HUES64 (cell line): Measurements from ENCODE around the gene PRSS33.
A peak's percentile ranks its signal among the peaks of the same experiment; 100 is the strongest.

Experiments
- H3K27ac ChIP-seq: 2 replicates; pipeline ENCODE4 v1.7.0; 2013; ENCODE audit warnings: low read depth, low read length, inconsistent platforms
- H3K27me3 ChIP-seq: 2 replicates; pipeline ENCODE4 v1.6.1; 2013; ENCODE audit warnings: mild to moderate bottlenecking, low read length; ENCODE audit not compliant: insufficient read depth
- H3K36me3 ChIP-seq: 2 replicates; pipeline ENCODE4 v1.6.1; 2013; ENCODE audit warnings: mild to moderate bottlenecking, low read length; ENCODE audit not compliant: insufficient read depth
- H3K4me1 ChIP-seq: 2 replicates; pipeline ENCODE4 v1.6.1; 2013; ENCODE audit warnings: mild to moderate bottlenecking, low read length, moderate library complexity; ENCODE audit not compliant: insufficient read depth
- H3K4me3 ChIP-seq: 2 replicates; pipeline ENCODE4 v1.5.1; 2013; ENCODE audit warnings: mild to moderate bottlenecking, low read length, moderate library complexity
- H3K9ac ChIP-seq: 2 replicates; pipeline ENCODE4 v1.6.1; 2013; ENCODE audit warnings: mild to moderate bottlenecking, low read depth, low read length
- H3K9me3 ChIP-seq: 2 replicates; pipeline ENCODE4 v1.6.1; 2013; ENCODE audit warnings: low read depth, low read length; ENCODE audit not compliant: insufficient read depth
- WGBS: fragments of 150-250, 120-280 bp; methylation state at CpG from one replicate; pipeline ENCODE4 v1.1.7; 2013; ENCODE audit warnings: missing lambda C conversion rate; 5-methylcytosine and 5-hydroxymethylcytosine counted together

Gene PRSS33

DNA sequence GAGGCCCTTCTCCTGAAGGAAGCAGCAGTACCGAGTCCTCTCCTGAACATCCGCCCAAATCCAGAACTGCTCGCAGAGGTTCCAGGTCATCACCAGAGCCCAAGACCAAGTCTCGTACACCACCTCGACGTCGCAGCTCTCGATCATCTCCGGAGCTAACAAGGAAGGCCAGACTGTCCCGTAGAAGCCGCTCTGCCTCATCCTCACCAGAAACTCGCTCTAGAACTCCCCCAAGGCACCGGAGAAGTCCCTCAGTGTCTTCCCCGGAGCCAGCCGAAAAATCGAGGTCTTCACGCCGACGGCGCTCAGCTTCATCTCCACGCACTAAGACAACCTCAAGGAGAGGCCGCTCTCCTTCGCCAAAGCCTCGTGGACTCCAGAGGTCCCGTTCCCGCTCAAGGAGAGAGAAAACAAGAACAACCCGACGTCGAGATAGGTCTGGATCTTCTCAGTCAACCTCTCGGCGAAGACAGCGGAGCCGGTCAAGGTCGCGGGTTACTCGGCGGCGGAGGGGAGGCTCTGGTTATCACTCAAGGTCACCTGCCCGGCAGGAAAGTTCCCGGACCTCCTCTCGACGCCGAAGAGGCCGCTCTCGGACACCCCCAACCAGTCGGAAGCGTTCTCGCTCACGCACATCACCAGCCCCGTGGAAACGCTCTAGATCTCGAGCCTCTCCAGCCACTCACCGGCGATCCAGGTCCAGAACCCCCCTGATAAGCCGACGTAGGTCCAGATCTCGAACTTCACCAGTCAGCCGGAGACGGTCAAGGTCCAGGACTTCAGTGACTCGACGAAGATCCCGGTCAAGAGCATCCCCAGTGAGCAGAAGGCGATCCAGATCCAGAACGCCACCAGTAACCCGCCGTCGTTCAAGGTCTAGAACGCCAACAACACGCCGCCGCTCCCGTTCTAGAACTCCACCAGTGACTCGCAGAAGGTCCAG is 21.6 kb downstream of the PRSS33 start:
- no peak overlapping the region for H3K27ac ChIP-seq
- peaks cover 41% of the 10 kb centered on the region for H3K9me3 ChIP-seq
- WGBS = 97% methylated on average over 73 of the region's 73 CpGs
- peaks cover 100% of the 10 kb centered on the region for H3K36me3 ChIP-seq
- H3K27me3 ChIP-seq = no peaks in the 10 kb centered on the region
- no peaks in the 10 kb centered on the region for H3K4me1 ChIP-seq
- H3K9ac ChIP-seq = no peak overlapping the region
- H3K4me3 ChIP-seq = no peak overlapping the region

GRCh38 chr16:2764718-2765117 is 22.6 kb downstream of the PRSS33 start:
- H3K9ac ChIP-seq = no peak overlapping the region
- 94% methylated on average over 9 of the region's 9 CpGs for WGBS
- H3K27ac ChIP-seq = no peak overlapping the region
- H3K9me3 ChIP-seq = peaks cover 51% of the 10 kb centered on the region
- no peaks in the 10 kb centered on the region for H3K4me1 ChIP-seq
- H3K4me3 ChIP-seq = no peak overlapping the region
- H3K27me3 ChIP-seq = no peaks in the 10 kb centered on the region
- peaks cover 100% of the 10 kb centered on the region for H3K36me3 ChIP-seq

GRCh38 chr16:2763173-2763572 is 24.2 kb downstream of the PRSS33 start:
- H3K27ac ChIP-seq = no peak overlapping the region
- peaks cover 51% of the 10 kb centered on the region for H3K9me3 ChIP-seq
- no peak overlapping the region for H3K9ac ChIP-seq
- 97% methylated on average over 6 of the region's 6 CpGs for WGBS
- no peaks in the 10 kb centered on the region for H3K4me1 ChIP-seq
- H3K4me3 ChIP-seq = no peak overlapping the region
- peaks cover 100% of the 10 kb centered on the region for H3K36me3 ChIP-seq
- no peaks in the 10 kb centered on the region for H3K27me3 ChIP-seq

DNA sequence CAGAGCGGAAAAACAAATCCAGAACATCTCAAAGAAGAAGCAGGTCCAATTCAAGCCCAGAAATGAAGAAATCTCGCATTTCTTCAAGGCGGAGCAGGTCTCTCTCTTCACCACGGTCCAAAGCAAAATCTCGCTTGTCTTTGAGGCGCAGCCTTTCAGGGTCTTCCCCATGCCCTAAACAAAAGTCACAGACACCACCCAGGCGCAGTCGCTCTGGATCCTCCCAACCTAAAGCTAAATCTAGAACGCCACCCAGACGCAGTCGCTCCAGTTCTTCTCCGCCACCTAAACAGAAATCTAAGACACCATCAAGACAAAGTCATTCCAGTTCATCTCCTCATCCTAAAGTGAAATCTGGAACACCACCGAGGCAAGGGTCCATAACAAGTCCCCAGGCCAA is 24.6 kb downstream of the PRSS33 start:
- H3K36me3 ChIP-seq = peaks cover 100% of the 10 kb centered on the region
- H3K27ac ChIP-seq = no peak overlapping the region
- WGBS = 97% methylated on average over 13 of the region's 13 CpGs
- no peaks in the 10 kb centered on the region for H3K4me1 ChIP-seq
- peaks cover 51% of the 10 kb centered on the region for H3K9me3 ChIP-seq
- no peaks in the 10 kb centered on the region for H3K27me3 ChIP-seq
- no peak overlapping the region for H3K4me3 ChIP-seq
- no peak overlapping the region for H3K9ac ChIP-seq

DNA sequence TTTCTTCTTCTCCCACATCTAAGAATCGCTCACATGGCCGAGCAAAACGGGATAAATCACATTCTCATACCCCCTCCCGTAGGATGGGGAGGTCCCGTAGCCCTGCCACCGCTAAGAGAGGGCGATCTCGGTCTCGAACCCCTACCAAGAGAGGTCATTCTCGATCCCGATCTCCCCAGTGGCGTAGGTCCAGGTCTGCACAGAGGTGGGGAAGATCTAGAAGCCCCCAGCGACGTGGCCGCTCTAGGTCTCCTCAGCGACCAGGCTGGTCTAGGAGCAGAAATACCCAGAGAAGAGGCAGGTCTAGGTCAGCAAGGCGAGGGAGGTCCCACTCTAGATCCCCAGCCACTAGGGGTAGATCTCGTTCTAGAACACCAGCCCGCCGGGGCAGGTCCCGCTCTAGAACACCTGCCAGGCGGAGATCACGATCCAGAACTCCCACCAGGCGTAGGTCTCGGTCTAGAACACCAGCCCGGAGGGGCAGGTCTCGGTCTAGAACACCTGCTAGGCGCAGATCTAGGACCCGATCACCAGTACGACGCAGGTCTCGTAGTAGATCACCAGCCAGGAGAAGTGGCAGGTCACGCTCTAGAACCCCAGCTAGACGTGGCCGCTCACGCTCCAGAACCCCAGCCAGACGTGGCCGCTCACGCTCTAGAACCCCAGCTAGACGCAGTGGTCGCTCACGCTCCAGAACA is 25.3 kb downstream of the PRSS33 start:
- WGBS = 96% methylated on average over 42 of the region's 42 CpGs

GRCh38 chr16:2761472-2761871 is 25.9 kb downstream of the PRSS33 start:
- WGBS = 95% methylated on average over 10 of the region's 10 CpGs
- no peak overlapping the region for H3K27ac ChIP-seq
- H3K4me1 ChIP-seq = no peaks in the 10 kb centered on the region
- no peak overlapping the region for H3K4me3 ChIP-seq
- H3K36me3 ChIP-seq = peaks cover 100% of the 10 kb centered on the region
- no peaks in the 10 kb centered on the region for H3K27me3 ChIP-seq
- no peak overlapping the region for H3K9ac ChIP-seq
- H3K9me3 ChIP-seq = peaks cover 51% of the 10 kb centered on the region

More for the DNA sequence above, 25.3 kb downstream of the PRSS33 start:
- Histone ChIP-seq H3K9ac (no peak overlapping the region), H3K9me3 (peaks cover 51% of the 10 kb centered on the region), H3K4me1 (no peaks in the 10 kb centered on the region), H3K27ac (no peak overlapping the region), H3K4me3 (no peak overlapping the region), H3K27me3 (no peaks in the 10 kb centered on the region), H3K36me3 (peaks cover 100% of the 10 kb centered on the region)

GRCh38 chr16:2757344-2757743 is 30.0 kb downstream of the PRSS33 start:
- H3K9me3 ChIP-seq = peaks cover 25% of the 10 kb centered on the region
- peaks cover 72% of the 10 kb centered on the region for H3K36me3 ChIP-seq
- WGBS = 94% methylated on average over 11 of the region's 11 CpGs
- H3K27me3 ChIP-seq = no peaks in the 10 kb centered on the region
- H3K4me1 ChIP-seq = peaks cover 11% of the 10 kb centered on the region
- no peak overlapping the region for H3K9ac ChIP-seq
- H3K27ac ChIP-seq = no peak overlapping the region
- H3K4me3 ChIP-seq = no peak overlapping the region

DNA sequence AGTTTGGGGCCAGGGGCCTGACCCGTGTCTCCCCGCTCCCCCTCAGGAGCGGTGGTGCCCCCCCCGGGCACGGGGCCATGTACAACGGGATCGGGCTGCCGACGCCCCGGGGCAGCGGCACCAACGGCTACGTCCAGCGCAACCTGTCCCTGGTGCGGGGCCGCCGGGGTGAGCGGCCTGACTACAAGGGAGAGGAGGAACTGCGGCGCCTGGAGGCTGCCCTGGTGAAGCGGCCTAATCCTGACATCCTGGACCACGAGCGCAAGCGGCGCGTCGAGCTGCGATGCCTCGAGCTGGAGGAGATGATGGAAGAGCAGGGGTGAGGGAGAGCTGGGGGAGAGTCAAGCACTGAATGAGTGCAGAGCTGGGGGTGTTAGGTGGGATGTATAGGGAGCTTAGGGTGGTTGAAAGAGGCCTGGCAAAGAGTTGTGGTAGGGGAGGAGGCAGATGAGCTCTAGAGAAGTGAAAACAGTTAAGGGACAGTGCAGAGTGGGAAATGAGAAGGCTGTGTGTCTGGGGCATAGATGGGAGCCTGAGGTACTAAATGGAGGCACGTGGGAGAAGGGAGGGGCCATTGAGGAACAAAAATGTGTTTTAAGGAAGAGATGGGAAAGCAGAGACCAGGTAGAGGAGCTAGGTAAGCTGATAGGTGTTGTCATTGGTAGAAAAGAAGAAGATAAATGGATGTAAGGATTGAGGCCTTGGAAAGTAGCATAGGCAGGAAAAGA is 30.9 kb downstream of the PRSS33 start:
- H3K36me3 ChIP-seq = peaks cover 63% of the 10 kb centered on the region
- WGBS = 96% methylated on average over 30 of the region's 30 CpGs
- peaks cover 16% of the 10 kb centered on the region for H3K9me3 ChIP-seq
- H3K4me3 ChIP-seq = no peak overlapping the region
- no peaks in the 10 kb centered on the region for H3K27me3 ChIP-seq
- H3K9ac ChIP-seq = no peak overlapping the region
- H3K4me1 ChIP-seq = peaks cover 11% of the 10 kb centered on the region
- no peak overlapping the region for H3K27ac ChIP-seq

DNA sequence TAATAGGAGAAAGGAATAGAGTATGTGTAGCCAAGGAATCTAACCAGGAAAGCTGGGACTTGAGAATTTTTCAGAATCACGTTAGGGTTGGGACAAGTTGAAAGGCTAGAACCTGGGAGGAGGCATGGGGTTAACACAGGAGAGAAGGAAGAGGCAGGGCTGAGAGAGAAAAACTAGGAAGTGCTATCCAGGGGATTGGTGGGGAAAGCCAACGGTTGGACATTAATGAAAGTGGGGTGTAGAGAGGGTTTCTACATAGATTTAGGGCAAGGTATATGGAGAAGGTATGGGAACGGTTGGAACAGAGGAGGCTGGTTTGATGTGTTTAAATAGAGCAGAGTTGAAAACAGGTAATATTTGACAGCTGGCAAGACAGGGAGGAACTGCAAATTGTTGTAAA is 32.2 kb downstream of the PRSS33 start:
- WGBS = 63% methylated on average over 3 of the region's 3 CpGs
- H3K9me3 ChIP-seq = peaks cover 4% of the 10 kb centered on the region; the same call in 1 of the 2 replicates
- H3K27me3 ChIP-seq = no peaks in the 10 kb centered on the region
- no peak overlapping the region for H3K27ac ChIP-seq
- peak overlapping the region; percentile 95; the same call in 1 of the 2 replicates for H3K9ac ChIP-seq
- H3K4me1 ChIP-seq = peaks cover 11% of the 10 kb centered on the region
- peaks cover 50% of the 10 kb centered on the region for H3K36me3 ChIP-seq
- H3K4me3 ChIP-seq = peak overlapping the region; percentile 73

DNA sequence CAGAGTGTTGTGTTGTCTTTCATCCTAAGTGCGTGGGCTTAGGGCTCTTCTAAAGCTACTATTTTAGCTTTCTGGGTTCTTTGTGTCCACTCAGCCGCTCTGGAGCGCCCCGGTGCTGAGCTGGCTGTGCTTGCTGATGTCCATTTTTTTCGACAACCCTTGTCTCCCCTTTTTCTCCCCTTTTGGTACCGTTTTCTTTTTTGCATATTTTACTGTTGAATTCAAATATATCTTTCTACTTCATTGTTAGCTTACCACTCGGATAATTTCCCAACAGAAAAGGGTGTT is 33.7 kb downstream of the PRSS33 start:
- H3K9me3 ChIP-seq = no peaks in the 10 kb centered on the region
- H3K4me3 ChIP-seq = peak overlapping the region; percentile 73
- H3K27me3 ChIP-seq = no peaks in the 10 kb centered on the region
- peak overlapping the region; percentile 99 for H3K27ac ChIP-seq
- 0% methylated on average over 5 of the region's 7 CpGs for WGBS
- peaks cover 39% of the 10 kb centered on the region for H3K36me3 ChIP-seq
- peak overlapping the region; percentile 95 for H3K9ac ChIP-seq
- peaks cover 11% of the 10 kb centered on the region for H3K4me1 ChIP-seq
